ENCODE results near the gene INPP5A.
A peak's percentile ranks its signal among the peaks of the same experiment; 100 is the strongest.

Gene INPP5A

DNA sequence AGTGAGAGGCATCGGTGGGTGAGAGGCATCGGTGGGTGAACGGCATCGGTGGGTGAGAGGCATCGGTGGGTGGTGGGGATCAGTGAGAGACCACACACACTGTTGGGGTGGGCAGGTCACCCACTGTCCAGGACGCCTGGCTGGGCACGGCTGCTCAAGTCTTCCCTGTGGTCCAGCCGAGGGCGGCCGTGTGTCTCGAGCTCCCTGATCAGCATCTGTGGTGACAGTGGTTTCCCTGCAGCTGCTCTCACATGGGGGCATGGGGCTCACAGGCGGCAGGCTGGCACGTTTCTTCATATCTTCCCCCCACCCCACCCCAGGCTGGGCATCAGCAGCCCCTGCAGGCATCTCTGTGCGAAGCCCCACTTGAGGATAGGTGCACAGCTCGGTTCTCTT is 170.2 kb downstream of the INPP5A start:
- no peaks in the 10 kb centered on the region for H3K27me3 ChIP-seq (ENCODE audit: insufficient read depth, poor library complexity, severe bottlenecking)
- no peak overlapping the region for H3K27ac ChIP-seq (replicated peaks)
- H3K4me3 ChIP-seq (replicated peaks; ENCODE audit: insufficient read depth, low read length): no peak overlapping the region
- DNase-seq (ENCODE audit: low read depth in 1 of 2, low spot score in 1 of 2): no peak
- TF ChIP-seq GABPA (IDR thresholded peaks at IDR 0.05; ENCODE audit: low read depth): no peak
- TF ChIP-seq, protein P1, sequence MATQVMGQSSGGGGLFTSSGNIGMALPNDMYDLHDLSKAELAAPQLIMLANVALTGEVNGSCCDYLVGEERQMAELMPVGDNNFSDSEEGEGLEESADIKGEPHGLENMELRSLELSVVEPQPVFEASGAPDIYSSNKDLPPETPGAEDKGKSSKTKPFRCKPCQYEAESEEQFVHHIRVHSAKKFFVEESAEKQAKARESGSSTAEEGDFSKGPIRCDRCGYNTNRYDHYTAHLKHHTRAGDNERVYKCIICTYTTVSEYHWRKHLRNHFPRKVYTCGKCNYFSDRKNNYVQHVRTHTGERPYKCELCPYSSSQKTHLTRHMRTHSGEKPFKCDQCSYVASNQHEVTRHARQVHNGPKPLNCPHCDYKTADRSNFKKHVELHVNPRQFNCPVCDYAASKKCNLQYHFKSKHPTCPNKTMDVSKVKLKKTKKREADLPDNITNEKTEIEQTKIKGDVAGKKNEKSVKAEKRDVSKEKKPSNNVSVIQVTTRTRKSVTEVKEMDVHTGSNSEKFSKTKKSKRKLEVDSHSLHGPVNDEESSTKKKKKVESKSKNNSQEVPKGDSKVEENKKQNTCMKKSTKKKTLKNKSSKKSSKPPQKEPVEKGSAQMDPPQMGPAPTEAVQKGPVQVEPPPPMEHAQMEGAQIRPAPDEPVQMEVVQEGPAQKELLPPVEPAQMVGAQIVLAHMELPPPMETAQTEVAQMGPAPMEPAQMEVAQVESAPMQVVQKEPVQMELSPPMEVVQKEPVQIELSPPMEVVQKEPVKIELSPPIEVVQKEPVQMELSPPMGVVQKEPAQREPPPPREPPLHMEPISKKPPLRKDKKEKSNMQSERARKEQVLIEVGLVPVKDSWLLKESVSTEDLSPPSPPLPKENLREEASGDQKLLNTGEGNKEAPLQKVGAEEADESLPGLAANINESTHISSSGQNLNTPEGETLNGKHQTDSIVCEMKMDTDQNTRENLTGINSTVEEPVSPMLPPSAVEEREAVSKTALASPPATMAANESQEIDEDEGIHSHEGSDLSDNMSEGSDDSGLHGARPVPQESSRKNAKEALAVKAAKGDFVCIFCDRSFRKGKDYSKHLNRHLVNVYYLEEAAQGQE (IDR thresholded peaks at IDR 0.05; ENCODE audit: insufficient replicate concordance, low read depth): no peak
- TF ChIP-seq SPI1 (IDR thresholded peaks at IDR 0.05; ENCODE audit: borderline replicate concordance, low read depth): no peak
- TF ChIP-seq, protein P2, sequence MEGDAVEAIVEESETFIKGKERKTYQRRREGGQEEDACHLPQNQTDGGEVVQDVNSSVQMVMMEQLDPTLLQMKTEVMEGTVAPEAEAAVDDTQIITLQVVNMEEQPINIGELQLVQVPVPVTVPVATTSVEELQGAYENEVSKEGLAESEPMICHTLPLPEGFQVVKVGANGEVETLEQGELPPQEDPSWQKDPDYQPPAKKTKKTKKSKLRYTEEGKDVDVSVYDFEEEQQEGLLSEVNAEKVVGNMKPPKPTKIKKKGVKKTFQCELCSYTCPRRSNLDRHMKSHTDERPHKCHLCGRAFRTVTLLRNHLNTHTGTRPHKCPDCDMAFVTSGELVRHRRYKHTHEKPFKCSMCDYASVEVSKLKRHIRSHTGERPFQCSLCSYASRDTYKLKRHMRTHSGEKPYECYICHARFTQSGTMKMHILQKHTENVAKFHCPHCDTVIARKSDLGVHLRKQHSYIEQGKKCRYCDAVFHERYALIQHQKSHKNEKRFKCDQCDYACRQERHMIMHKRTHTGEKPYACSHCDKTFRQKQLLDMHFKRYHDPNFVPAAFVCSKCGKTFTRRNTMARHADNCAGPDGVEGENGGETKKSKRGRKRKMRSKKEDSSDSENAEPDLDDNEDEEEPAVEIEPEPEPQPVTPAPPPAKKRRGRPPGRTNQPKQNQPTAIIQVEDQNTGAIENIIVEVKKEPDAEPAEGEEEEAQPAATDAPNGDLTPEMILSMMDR (IDR thresholded peaks at IDR 0.05; ENCODE audit: insufficient read depth, low read length): no peak
- no peak for TF ChIP-seq POLR2AphosphoS5 (IDR thresholded peaks at IDR 0.05; ENCODE audit: low read depth)

DNA sequence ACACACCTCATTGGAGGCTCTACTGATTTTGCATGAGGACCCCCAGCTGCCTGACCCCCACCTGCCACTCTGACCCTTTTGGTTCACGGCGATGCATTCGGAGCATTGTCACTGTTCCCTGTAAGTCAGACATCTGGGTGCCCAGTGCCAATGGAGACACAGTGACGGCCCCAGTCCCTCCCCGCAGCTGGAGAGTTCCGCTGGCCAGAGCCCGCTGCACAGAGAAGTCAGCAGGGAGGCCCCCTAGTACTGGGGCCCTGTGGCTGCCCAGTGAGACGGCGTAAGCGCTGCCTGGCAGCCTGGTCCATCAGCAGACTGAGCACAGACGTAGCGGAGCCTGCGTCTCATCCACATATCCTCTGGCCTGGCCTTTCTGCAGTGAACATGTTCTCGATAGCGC is 170.9 kb downstream of the INPP5A start:
- no peaks in the 10 kb centered on the region for H3K27me3 ChIP-seq (ENCODE audit: insufficient read depth, poor library complexity, severe bottlenecking)
- no peak for TF ChIP-seq POLR2AphosphoS5 (IDR thresholded peaks at IDR 0.05; ENCODE audit: low read depth)
- no peak for TF ChIP-seq GABPA (IDR thresholded peaks at IDR 0.05; ENCODE audit: low read depth)
- no peak for TF ChIP-seq SPI1 (IDR thresholded peaks at IDR 0.05; ENCODE audit: borderline replicate concordance, low read depth)
- TF ChIP-seq, protein P2 (IDR thresholded peaks at IDR 0.05; ENCODE audit: insufficient read depth, low read length): no peak
- no peak overlapping the region for H3K4me3 ChIP-seq (replicated peaks; ENCODE audit: insufficient read depth, low read length)
- no peak for DNase-seq (ENCODE audit: low read depth in 1 of 2, low spot score in 1 of 2)
- no peak overlapping the region for H3K27ac ChIP-seq (replicated peaks)

DNA sequence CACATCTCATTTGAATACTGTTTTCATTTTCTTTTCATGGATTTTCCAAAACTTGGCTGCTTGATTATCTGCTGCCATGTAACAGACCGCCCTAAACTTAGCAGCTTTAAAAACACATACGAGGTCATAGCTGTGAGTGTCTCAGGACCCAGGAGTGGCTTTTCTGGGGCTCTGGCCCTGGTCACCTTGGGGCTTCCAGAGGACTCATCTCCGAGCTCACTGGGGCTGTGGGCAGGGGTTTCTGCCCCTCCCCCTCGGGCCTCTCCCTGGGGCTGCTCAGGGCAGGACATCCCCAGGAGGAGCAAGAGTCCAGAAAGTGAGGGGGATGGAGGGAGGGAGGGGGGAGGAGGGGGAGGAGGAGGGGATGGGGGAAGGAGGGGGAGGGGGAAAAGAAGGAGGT is 171.3 kb downstream of the INPP5A start:
- Histone ChIP-seq H3K4me3 (replicated peaks; ENCODE audit: insufficient read depth, low read length) (no peak overlapping the region), H3K27me3 (ENCODE audit: insufficient read depth, poor library complexity, severe bottlenecking) (no peaks in the 10 kb centered on the region), H3K27ac (replicated peaks) (no peak overlapping the region)
- no peak for DNase-seq (ENCODE audit: low read depth in 1 of 2, low spot score in 1 of 2)
- TF ChIP-seq POLR2AphosphoS5 (IDR thresholded peaks at IDR 0.05; ENCODE audit: low read depth): no peak
- TF ChIP-seq, protein P2 (IDR thresholded peaks at IDR 0.05; ENCODE audit: insufficient read depth, low read length): no peak
- no peak for TF ChIP-seq SPI1 (IDR thresholded peaks at IDR 0.05; ENCODE audit: borderline replicate concordance, low read depth)
- TF ChIP-seq, protein P1 (IDR thresholded peaks at IDR 0.05; ENCODE audit: insufficient replicate concordance, low read depth): no peak
- TF ChIP-seq GABPA (IDR thresholded peaks at IDR 0.05; ENCODE audit: low read depth): no peak

DNA sequence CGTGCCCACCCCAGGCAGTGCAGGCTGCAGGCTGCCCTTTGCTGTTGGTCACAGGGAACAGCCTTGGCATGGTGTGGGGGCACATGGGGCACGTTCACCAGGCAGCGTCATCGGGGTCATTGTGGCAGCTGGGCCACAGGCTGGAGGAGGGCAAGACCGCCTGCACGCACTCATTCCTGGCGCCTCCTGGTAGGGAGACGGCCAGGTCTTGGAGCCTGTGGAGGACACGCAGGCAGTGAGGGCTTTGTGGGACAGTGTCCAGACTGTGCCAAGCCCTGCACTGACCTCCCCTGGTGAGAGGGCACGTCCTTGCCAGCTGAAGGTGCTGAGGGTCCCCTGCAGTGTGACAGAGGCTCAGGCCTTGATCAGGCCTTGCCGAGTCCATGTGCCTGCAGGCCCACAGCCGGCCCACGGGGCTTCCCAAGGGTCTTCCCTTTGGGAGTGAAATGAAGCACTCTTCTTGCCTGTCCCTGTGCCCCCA is 171.9 kb downstream of the INPP5A start:
- DNase-seq (ENCODE audit: low read depth in 1 of 2, low spot score in 1 of 2): no peak
- Histone ChIP-seq H3K4me3 (replicated peaks; ENCODE audit: insufficient read depth, low read length) (no peak overlapping the region), H3K27ac (replicated peaks) (no peak overlapping the region), H3K27me3 (ENCODE audit: insufficient read depth, poor library complexity, severe bottlenecking) (no peaks in the 10 kb centered on the region)
- TF ChIP-seq, protein P2 (IDR thresholded peaks at IDR 0.05; ENCODE audit: insufficient read depth, low read length): no peak
- TF ChIP-seq, protein P1 (IDR thresholded peaks at IDR 0.05; ENCODE audit: insufficient replicate concordance, low read depth): no peak
- TF ChIP-seq POLR2AphosphoS5 (IDR thresholded peaks at IDR 0.05; ENCODE audit: low read depth) (0 out of 2 replicates have a peak, but pooled peaks have one; percentile 26), SPI1 (IDR thresholded peaks at IDR 0.05; ENCODE audit: borderline replicate concordance, low read depth) (no peak)
